HepG2 (cell line): ENCODE data around the gene C14orf119. TPM values are rescaled to one million over a fixed set of nuclear protein-coding genes. Genes with fewer than 3 reads are reported as not detected.

Experiments used
- FOXA1 ChIP-seq, 2 experiments: fragments of 450-650 bp in 1 of 2; sonication (generic) in 1 of 2; formaldehyde crosslinking in 1 of 2; IDR thresholded peaks; 2 replicates each; pipeline versions ENCODE4 v1.4.0 to v1.6.1; 2016 to 2020; ENCODE audit warnings: missing genetic modification reagents in 1 of 2
- HNRNPK ChIP-seq: fragments of 200-400 bp; formaldehyde crosslinking; IDR thresholded peaks from 2 replicates; pipeline ENCODE4 v1.6.1; 2018; ENCODE audit warnings: low read length, low read depth, moderate library complexity, mild to moderate bottlenecking; ENCODE audit not compliant: poor library complexity, severe bottlenecking
- HNRNPLL ChIP-seq: fragments of 200-400 bp; formaldehyde crosslinking; IDR thresholded peaks from 2 replicates; pipeline ENCODE4 v1.6.1; 2017; ENCODE audit warnings: mild to moderate bottlenecking, low read depth, low read length; ENCODE audit not compliant: poor library complexity, severe bottlenecking
- HOXA5 ChIP-seq: sonication (generic); formaldehyde crosslinking; IDR thresholded peaks from 2 replicates; pipeline ENCODE4 v1.4.0; 2020; ENCODE audit warnings: missing genetic modification reagents
- MBNL3 ChIP-seq: fragments of 250-450 bp; sonication (Bioruptor Pico); conservative IDR thresholded peaks from 2 replicates; pipeline ENCODE4 v1.8.0; 2022; ENCODE audit warnings: mild to moderate bottlenecking, inconsistent platforms
- NFIB ChIP-seq: sonication (generic); formaldehyde crosslinking; IDR thresholded peaks from 2 replicates; pipeline ENCODE4 v1.9.0; 2021; ENCODE audit warnings: missing genetic modification reagents, mild to moderate bottlenecking, borderline replicate concordance
- NONO ChIP-seq, 2 experiments: fragments of 450-650 bp in 1 of 2; sonication (generic) in 1 of 2; formaldehyde crosslinking in 1 of 2; IDR thresholded peaks in 1 of 2; conservative IDR thresholded peaks in 1 of 2; 2 replicates each; pipeline versions ENCODE4 v1.6.1 to v1.8.0; 2017 to 2022; ENCODE audit warnings: mild to moderate bottlenecking in 1 of 2, missing genetic modification reagents in 1 of 2, moderate library complexity in 1 of 2
- NR0B2 ChIP-seq: sonication (generic); formaldehyde crosslinking; IDR thresholded peaks from 2 replicates; pipeline ENCODE4 v1.4.0; 2020; ENCODE audit warnings: mild to moderate bottlenecking, missing genetic modification reagents
- SIN3A ChIP-seq: IDR thresholded peaks from 2 replicates; pipeline ENCODE4 v1.6.1; 2011; ENCODE audit warnings: low read depth, mild to moderate bottlenecking, control low read depth, low read length, borderline replicate concordance
- ZBTB14 ChIP-seq: sonication (generic); formaldehyde crosslinking; IDR thresholded peaks from 2 replicates; pipeline ENCODE4 v1.4.0; 2020; ENCODE audit warnings: missing genetic modification reagents
- ZFP37 ChIP-seq: sonication (generic); formaldehyde crosslinking; IDR thresholded peaks from 2 replicates; pipeline ENCODE4 v1.4.0; 2020; ENCODE audit warnings: missing genetic modification reagents, borderline replicate concordance
- ZNF230 ChIP-seq: sonication (generic); formaldehyde crosslinking; IDR thresholded peaks from 2 replicates; pipeline ENCODE4 v1.4.0; 2020; ENCODE audit warnings: mild to moderate bottlenecking, missing genetic modification reagents
- ZNF276 ChIP-seq: sonication (generic); formaldehyde crosslinking; IDR thresholded peaks from 2 replicates; pipeline ENCODE4 v1.4.0; 2020; ENCODE audit warnings: mild to moderate bottlenecking, low read depth, missing genetic modification reagents
- ZNF503 ChIP-seq: sonication (generic); formaldehyde crosslinking; IDR thresholded peaks from 2 replicates; pipeline ENCODE4 v1.4.0; 2020; ENCODE audit warnings: missing genetic modification reagents
- ZNF564 ChIP-seq: sonication (generic); formaldehyde crosslinking; IDR thresholded peaks from 2 replicates; pipeline ENCODE4 v1.8.1; 2023; ENCODE audit warnings: mild to moderate bottlenecking, missing genetic modification reagents
- ZNF740 ChIP-seq: sonication (generic); formaldehyde crosslinking; IDR thresholded peaks from 2 replicates; pipeline ENCODE4 v1.4.0; 2020; ENCODE audit warnings: missing genetic modification reagents
- ZXDC ChIP-seq: sonication (generic); formaldehyde crosslinking; IDR thresholded peaks from 2 replicates; pipeline ENCODE4 v1.5.0; 2020; ENCODE audit warnings: mild to moderate bottlenecking, missing genetic modification reagents
- polyA plus RNA-seq, 8 experiments: library from polyadenylated mRNA; depleted of rRNA in 3 of 8; stranded (reverse) in 7 of 8; unstranded in 1 of 8; fragments of >200 nt; fragmentation: Illumina TruSeq in 4 of 8; extraction: Trizol in 4 of 8; gene quantifications; 2 replicates each; pipeline versions ENCODE4 v1.2.1 to v1.2.3, GENCODE V29; 2011 to 2016; ENCODE audit warnings: low read depth in 4 of 8, missing spikeins in 1 of 8, mixed read lengths in 1 of 8; ENCODE audit not compliant: insufficient read depth in 1 of 8
- total RNA-seq, 5 experiments: library from RNA; depleted of rRNA; stranded (reverse); fragments of >200 nt; fragmentation: Illumina TruSeq; extraction: Trizol; gene quantifications; 2 replicates each; pipeline ENCODE4 v1.2.3, GENCODE V29; 2016; ENCODE audit warnings: low read depth in 1 of 5

The C14orf119 gene
- total and polyA plus RNA-seq, 2 of the 13 experiments (the other 11 are each of a cell fraction or from before 2014, with no cell fraction given): 117 to 206 TPM

- TF ChIP-seq ZNF740 (0 out of 2 replicates have a peak, but pooled peaks have one; percentile 14), HNRNPK (peak; percentile 93), MBNL3 (CRISPR knock-in tag) (peak; percentile 62; the same call in 1 of the 2 replicates), NONO (IDR thresholded peaks at IDR 0.05) (peak; percentile 94; the same call in 1 of the 2 replicates), NONO (CRISPR knock-in tag; conservative IDR thresholded peaks at IDR 0.05) (no peak), ZNF276 (CRISPR knock-in tag) (no peak), ZBTB14 (0 out of 2 replicates have a peak, but pooled peaks have one; percentile 17), HNRNPLL (peak; percentile 14), ZNF503 (no peak), FOXA1 (IDR thresholded peaks at IDR 0.05) (peak; percentile 36; the same call in 1 of the 2 replicates), FOXA1 (CRISPR knock-in tag; IDR thresholded peaks at IDR 0.05) (no peak), SIN3A (peak; percentile 15; the same call in 1 of the 2 replicates), NR0B2 (CRISPR knock-in tag) (peak; percentile 29), ZNF564 (CRISPR knock-in tag) (peak; percentile 19; the same call in 1 of the 2 replicates), ZFP37 (CRISPR knock-in tag) (no peak), HOXA5 (CRISPR knock-in tag) (peak; percentile 62; the same call in 1 of the 2 replicates), ZNF230 (CRISPR knock-in tag) (no peak), NFIB (CRISPR knock-in tag) (peak; percentile 78; the same call in 1 of the 2 replicates), ZXDC (CRISPR knock-in tag) (peak; percentile 5; the same call in 1 of the 2 replicates)
Observed at GRCh38 chr14:23056956-23057756, 38.1 kb upstream of the C14orf119 start, which contains the start of gene CDH24 (continued).
